HepG2 (cell line): ENCODE data around the gene ERRFI1. TPM values are rescaled to one million over a fixed set of nuclear protein-coding genes. Genes with fewer than 3 reads are reported as not detected.

ENCODE experiments used
- ATAC-seq: fragments of 200-7000 bp; cut with Tn5 transposase; 3 replicates; pipeline ENCODE4 v1.9.1; 2020; ENCODE audit warnings: mild to moderate bottlenecking, moderate library complexity
- BruUV-seq: library from RNA; stranded (reverse); fragments of 400-500 nt; replicated peaks from 2 replicates; lab custom pipeline; 2021; lab: Mats Ljungman, UMichigan
- CTCF ChIA-PET: fragments of 300-600 bp; formaldehyde crosslinking; extraction: SDS; loops from one replicate; lab custom pipeline; 2021; ENCODE audit warnings: low total read pairs, inconsistent platforms, low intra/inter-chr PET ratio; lab: Yijun Ruan, JAX
- POLR2A ChIA-PET: fragments of 350-600 bp; sonication (Branson Sonifier 250); formaldehyde crosslinking; loops from one replicate; lab custom pipeline; 2020; ENCODE audit warnings: antibody characterized with exemption, inconsistent platforms; lab: Yijun Ruan, JAX
- DNase-seq: peaks from one replicate; pipeline ENCODE4 v3.0.0-alpha.2; 2015; ENCODE audit warnings: low spot score
- FAIRE-seq: peaks from 3 replicates; lab custom pipeline; 2011; peaks lifted over from hg19 to GRCh38; lab: Jason Lieb, UNC
- H2AFZ ChIP-seq: one replicate; pipeline ENCODE4 v1.6.1; 2011; ENCODE audit warnings: low read length, inconsistent platforms
- H3K27ac ChIP-seq: fragments of 300-600 bp; 3 replicates; pipeline ENCODE4 v1.8.0; 2011; ENCODE audit warnings: mixed run types, mild to moderate bottlenecking, mixed read lengths, low read length, inconsistent platforms; ENCODE audit not compliant: insufficient read depth; ENCODE audit errors: extremely low read length
- H3K27me3 ChIP-seq, 2 experiments: fragments of 200-600 bp in 1 of 2; 2 replicates in 1 of 2; 3 replicates in 1 of 2; pipeline versions ENCODE4 v1.6.0 to v1.8.0; 2011; ENCODE audit warnings: low read length in 2 of 2, mild to moderate bottlenecking in 2 of 2, moderate library complexity in 2 of 2, inconsistent platforms in 1 of 2; ENCODE audit not compliant: insufficient read depth in 2 of 2, control insufficient read depth in 1 of 2
- H3K36me3 ChIP-seq, 2 experiments: fragments of 200-600 bp in 1 of 2; replicated peaks in 1 of 2; 2 replicates in 1 of 2; 3 replicates in 1 of 2; pipeline versions ENCODE4 v1.5.1 to v1.8.0; 2011; ENCODE audit warnings: low read length in 2 of 2, inconsistent platforms in 1 of 2; ENCODE audit not compliant: insufficient read depth in 2 of 2, control insufficient read depth in 1 of 2
- H3K4me1 ChIP-seq: 2 replicates; pipeline ENCODE4 v1.5.1; 2012; ENCODE audit warnings: low read length, inconsistent platforms; ENCODE audit not compliant: insufficient read depth
- H3K4me2 ChIP-seq: 2 replicates; pipeline ENCODE4 v1.6.0; 2011; ENCODE audit warnings: low read depth, low read length, inconsistent platforms
- H3K4me3 ChIP-seq, 3 experiments: fragments of 200-600 bp in 1 of 3; sonication (generic), shearing (Covaris generic) in 1 of 3; replicated peaks in 1 of 3; 2 replicates each; pipeline ENCODE4 v1.5.1; 2011 to 2016; ENCODE audit warnings: low read length in 3 of 3, inconsistent platforms in 2 of 3, low read depth in 2 of 3, mild to moderate bottlenecking in 2 of 3, control low read depth in 1 of 3, mixed read lengths in 1 of 3; ENCODE audit not compliant: insufficient read depth in 1 of 3
- H3K79me2 ChIP-seq: one replicate; pipeline ENCODE4 v1.6.1; 2011; ENCODE audit warnings: low read length, inconsistent platforms; ENCODE audit not compliant: insufficient read depth
- H3K9ac ChIP-seq: 2 replicates; pipeline ENCODE4 v1.6.0; 2011; ENCODE audit warnings: mild to moderate bottlenecking, low read depth, low read length, inconsistent platforms; ENCODE audit not compliant: insufficient read depth
- H3K9me3 ChIP-seq: 2 replicates; pipeline ENCODE4 v1.5.1; 2012; ENCODE audit warnings: mild to moderate bottlenecking, low read length
- H4K20me1 ChIP-seq: 2 replicates; pipeline ENCODE4 v1.6.0; 2011; ENCODE audit warnings: inconsistent platforms, mild to moderate bottlenecking, low read length, moderate library complexity; ENCODE audit not compliant: insufficient read depth
- ASH2L ChIP-seq: fragments of 300-600, 200-600 bp; sonication (generic); IDR thresholded peaks from 2 replicates; pipeline ENCODE4 v1.7.0; 2017; ENCODE audit warnings: low read depth, mild to moderate bottlenecking, moderate library complexity, mixed read lengths, low read length; ENCODE audit not compliant: insufficient read length
- CENPBD1 ChIP-seq: sonication (generic); formaldehyde crosslinking; IDR thresholded peaks from 2 replicates; pipeline ENCODE4 v1.8.0; 2022; ENCODE audit warnings: missing genetic modification reagents, low read depth, mild to moderate bottlenecking, borderline replicate concordance
- CREB3 ChIP-seq: sonication (generic); formaldehyde crosslinking; IDR thresholded peaks from 2 replicates; pipeline ENCODE4 v1.5.0; 2020; ENCODE audit warnings: missing genetic modification reagents
- HDAC1 ChIP-seq: sonication (generic); formaldehyde crosslinking; IDR thresholded peaks from 2 replicates; pipeline ENCODE4 v1.5.1; 2020; ENCODE audit warnings: mild to moderate bottlenecking, missing genetic modification reagents
- HIVEP1 ChIP-seq: sonication (generic); formaldehyde crosslinking; IDR thresholded peaks from 2 replicates; pipeline ENCODE4 v1.4.0; 2020; ENCODE audit warnings: mild to moderate bottlenecking, missing genetic modification reagents
- ISX ChIP-seq: sonication (generic); formaldehyde crosslinking; conservative IDR thresholded peaks from 2 replicates; pipeline ENCODE4 v1.5.0; 2020; ENCODE audit warnings: missing genetic modification reagents
- MLXIP ChIP-seq: sonication (generic); formaldehyde crosslinking; IDR thresholded peaks from 2 replicates; pipeline ENCODE4 v1.9.0; 2021; ENCODE audit warnings: missing genetic modification reagents, borderline replicate concordance
- NFKB2 ChIP-seq: sonication (generic); formaldehyde crosslinking; IDR thresholded peaks from 2 replicates; pipeline ENCODE4 v1.4.0; 2020; ENCODE audit warnings: missing genetic modification reagents, borderline replicate concordance
- PAF1 ChIP-seq: IDR thresholded peaks from 2 replicates; pipeline ENCODE4 v1.6.1; 2016; ENCODE audit warnings: missing genetic modification reagents, missing compliant biosample characterization
- SMAD1 ChIP-seq: sonication (generic); formaldehyde crosslinking; IDR thresholded peaks from 2 replicates; pipeline ENCODE4 v1.4.0; 2020; ENCODE audit warnings: missing genetic modification reagents, low read depth, mild to moderate bottlenecking, borderline replicate concordance
- ZNF263 ChIP-seq: sonication (generic); formaldehyde crosslinking; IDR thresholded peaks from 2 replicates; pipeline ENCODE4 v1.4.0; 2020; ENCODE audit warnings: missing genetic modification reagents
- ZNF276 ChIP-seq: sonication (generic); formaldehyde crosslinking; IDR thresholded peaks from 2 replicates; pipeline ENCODE4 v1.4.0; 2020; ENCODE audit warnings: mild to moderate bottlenecking, low read depth, missing genetic modification reagents
- ZNF350 ChIP-seq: sonication (generic); formaldehyde crosslinking; IDR thresholded peaks from 2 replicates; pipeline ENCODE4 v1.4.0; 2020; ENCODE audit warnings: mild to moderate bottlenecking, low read depth, missing genetic modification reagents, borderline replicate concordance
- ZNF543 ChIP-seq: sonication (generic); formaldehyde crosslinking; IDR thresholded peaks from 2 replicates; pipeline ENCODE4 v1.4.0; 2020; ENCODE audit warnings: mild to moderate bottlenecking, missing genetic modification reagents
- ZNF557 ChIP-seq: sonication (generic); formaldehyde crosslinking; IDR thresholded peaks from 2 replicates; pipeline ENCODE4 v1.4.0; 2020; ENCODE audit warnings: missing genetic modification reagents
- WGBS: methylation state at CpG from one replicate; pipeline ENCODE4 v1.1.6; 2017; ENCODE audit warnings: low lambda C conversion rate; 5-methylcytosine and 5-hydroxymethylcytosine counted together
- in situ Hi-C: cut with HindIII; loops from 2 replicates; pipeline ENCODE4 v1.10.0; 2017; ENCODE audit warnings: low pct_unique_long_range_greater_than_20kb; ENCODE audit not compliant: extremely low pct_ligation_motif_present
- intact Hi-C: fragments of 100-400 bp; cut with micrococcal nuclease; formaldehyde crosslinking; loops from one replicate; pipeline ENCODE4 v1.10.0; 2022; ENCODE audit not compliant: unreplicated experiment
- polyA plus RNA-seq, 8 experiments: library from polyadenylated mRNA; depleted of rRNA in 3 of 8; stranded (reverse) in 7 of 8; unstranded in 1 of 8; fragments of >200 nt; fragmentation: Illumina TruSeq in 4 of 8; extraction: Trizol in 4 of 8; gene quantifications; 2 replicates each; pipeline versions ENCODE4 v1.2.1 to v1.2.3, GENCODE V29; 2011 to 2016; ENCODE audit warnings: low read depth in 4 of 8, missing spikeins in 1 of 8, mixed read lengths in 1 of 8; ENCODE audit not compliant: insufficient read depth in 1 of 8
- total RNA-seq, 5 experiments: library from RNA; depleted of rRNA; stranded (reverse); fragments of >200 nt; fragmentation: Illumina TruSeq; extraction: Trizol; gene quantifications; 2 replicates each; pipeline ENCODE4 v1.2.3, GENCODE V29; 2016; ENCODE audit warnings: low read depth in 1 of 5

ERRFI1 gene
- total and polyA plus RNA-seq, 2 of the 13 experiments (the other 11 are each of a cell fraction or from before 2014, with no cell fraction given): 84.4 to 753 TPM

- CTCF ChIA-PET: no interaction called here
- intact Hi-C loops (loop anchor here (10.0 kb wide), 1 partner anchor 131 kb away; no protein-coding TSS in a partner anchor), in situ Hi-C loops (loop anchor here (10.0 kb wide), 1 partner anchor 211 kb away; no protein-coding TSS in a partner anchor)
- no peak for ATAC-seq
- 2% methylated on average over 10 of the region's 10 CpGs for WGBS
- Histone ChIP-seq H3K4me1 (peaks cover 37% of the 10 kb centered on the region), H3K27ac (peak overlapping the region; percentile 71), H3K4me3 (peak overlapping the region; percentile 88 to 100 (median 94)), H3K27me3 (peaks cover 0 to 5% of the 10 kb centered on the region in 2 experiments; a peak in 1 of 5 replicates), H3K9me3 (no peaks in the 10 kb centered on the region), H3K79me2 (peaks cover 91% of the 10 kb centered on the region), H4K20me1 (peaks cover 76% of the 10 kb centered on the region), H3K4me2 (peak overlapping the region; percentile 74), H3K9ac (peak overlapping the region; percentile 100), H3K36me3 (peaks cover 6 to 52% of the 10 kb centered on the region in 2 experiments; a peak in 4 of 5 replicates), H2AFZ (no peak overlapping the region)
- POLR2A ChIA-PET: interaction anchor here (0.8 to 2.5 kb wide), 11 partner anchors 7 to 292 kb away, joined by 3 to 9 read pairs (median 3); no protein-coding TSS in a partner anchor
- FAIRE-seq: no peak
- DNase-seq: no peak
- no TSS peak for BruUV-seq
- TF ChIP-seq PAF1 (CRISPR knock-in tag) (peak; percentile 64), ZNF276 (CRISPR knock-in tag) (no peak), ZNF350 (CRISPR knock-in tag) (no peak), SMAD1 (CRISPR knock-in tag) (no peak), HDAC1 (no peak), MLXIP (CRISPR knock-in tag) (no peak), ZNF263 (CRISPR knock-in tag) (no peak), ISX (CRISPR knock-in tag) (no peak), ASH2L (peak; percentile 1), NFKB2 (no peak), CREB3 (no peak), CENPBD1 (no peak), HIVEP1 (CRISPR knock-in tag) (no peak), ZNF543 (CRISPR knock-in tag) (no peak), ZNF557 (CRISPR knock-in tag) (no peak)
Measured at GRCh38 chr1:8023287-8023994, 2.7 kb downstream of the ERRFI1 start.
